Astrocyte (in vitro differentiated cells and primary cell): ENCODE data around the gene HCN3.

Source experiments
- CTCF ChIP-seq: IDR thresholded peaks from 2 replicates; pipeline ENCODE4 v1.5.1; 2011; ENCODE audit warnings: low read depth, mild to moderate bottlenecking, inconsistent platforms, low read length, moderate library complexity; ENCODE audit not compliant: insufficient read depth
- EZH2 ChIP-seq: IDR thresholded peaks from 2 replicates; pipeline ENCODE4 v1.6.1; 2012; ENCODE audit warnings: mild to moderate bottlenecking, low read length, inconsistent platforms; ENCODE audit not compliant: insufficient read depth

- TF ChIP-seq CTCF = no peak
- no peak for TF ChIP-seq EZH2
Observed at GRCh38 chr1:155284476-155284875, 7.2 kb downstream of the HCN3 start.
